GM23338 (cell line): ENCODE results near the gene INPP5A. TPM values are rescaled to one million over a fixed set of nuclear protein-coding genes. Genes with fewer than 3 reads are reported as not detected.

ENCODE experiments used
- ATAC-seq: fragments of 200-7000 bp; cut with Tn5 transposase; 3 replicates; pipeline ENCODE4 v1.9.1; 2020
- DNase-seq: peaks from one replicate; pipeline ENCODE4 v3.0.0-alpha.2; 2015; ENCODE audit warnings: low spot score
- H2AFZ ChIP-seq: fragments of 200-600 bp; sonication (generic); 2 replicates; pipeline ENCODE4 v1.8.0; 2016; ENCODE audit warnings: antibody characterized with exemption, mild to moderate bottlenecking, moderate library complexity
- H3F3A ChIP-seq: fragments of 200-600 bp; sonication (generic); replicated peaks from 2 replicates; pipeline ENCODE4 v1.8.0; 2017; ENCODE audit warnings: antibody characterized with exemption, mixed run types, low read depth
- H3K27ac ChIP-seq: fragments of 200-600 bp; sonication (generic); 2 replicates; pipeline ENCODE4 v1.6.1; 2016; ENCODE audit warnings: low read depth
- H3K27me3 ChIP-seq: fragments of 200-600 bp; sonication (generic); 2 replicates; pipeline ENCODE4 v1.8.0; 2016; ENCODE audit warnings: mild to moderate bottlenecking, mixed run types, moderate library complexity; ENCODE audit not compliant: insufficient read depth
- H3K36me3 ChIP-seq: fragments of 200-600 bp; sonication (generic); 2 replicates; pipeline ENCODE4 v1.8.0; 2016; ENCODE audit warnings: mild to moderate bottlenecking; ENCODE audit not compliant: insufficient read depth
- H3K4me1 ChIP-seq: fragments of 200-600 bp; sonication (generic); 2 replicates; pipeline ENCODE4 v1.8.0; 2016; ENCODE audit warnings: mild to moderate bottlenecking, moderate library complexity; ENCODE audit not compliant: insufficient read depth
- H3K4me2 ChIP-seq: fragments of 200-600 bp; sonication (generic); 2 replicates; pipeline ENCODE4 v1.7.1; 2017; ENCODE audit warnings: mixed run types
- H3K4me3 ChIP-seq: fragments of 200-600 bp; sonication (generic); 2 replicates; pipeline ENCODE4 v1.6.1; 2016; ENCODE audit warnings: mixed run types
- H3K79me2 ChIP-seq: fragments of 200-600 bp; sonication (generic); replicated peaks from 2 replicates; pipeline ENCODE4 v1.8.0; 2017; ENCODE audit warnings: mild to moderate bottlenecking; ENCODE audit not compliant: insufficient read depth
- H3K9me2 ChIP-seq: fragments of 200-600 bp; sonication (generic); 2 replicates; pipeline ENCODE4 v1.8.0; 2017; ENCODE audit not compliant: insufficient read depth
- H4K20me1 ChIP-seq: fragments of 200-600 bp; sonication (generic); replicated peaks from 2 replicates; pipeline ENCODE4 v1.8.0; 2017; ENCODE audit warnings: mild to moderate bottlenecking; ENCODE audit not compliant: insufficient read depth
- H3K27ac Mint-ChIP-seq: 2 replicates; pipeline ENCODE4 v1.8.0; 2020; ENCODE audit warnings: inconsistent platforms, mild to moderate bottlenecking, moderate library complexity, mixed read lengths
- H3K27me3 Mint-ChIP-seq: 3 replicates; pipeline ENCODE4 v1.8.0; 2022; ENCODE audit warnings: low read depth, mild to moderate bottlenecking, moderate library complexity, mixed read lengths, inconsistent platforms; ENCODE audit not compliant: insufficient read depth, poor library complexity
- H3K36me3 Mint-ChIP-seq: 3 replicates; pipeline ENCODE4 v1.8.0; 2021; ENCODE audit warnings: low read depth, mild to moderate bottlenecking, inconsistent platforms, moderate library complexity, mixed read lengths
- H3K4me1 Mint-ChIP-seq: 3 replicates; pipeline ENCODE4 v1.8.0; 2020; ENCODE audit warnings: mild to moderate bottlenecking, inconsistent platforms, mixed read lengths
- H3K4me3 Mint-ChIP-seq: 3 replicates; pipeline ENCODE4 v1.8.0; 2021; ENCODE audit warnings: moderate library complexity, mild to moderate bottlenecking, inconsistent platforms, mixed read lengths
- H3K9me3 Mint-ChIP-seq: 3 replicates; pipeline ENCODE4 v1.8.0; 2020; ENCODE audit warnings: moderate library complexity, mild to moderate bottlenecking, inconsistent platforms, mixed read lengths
- CREB1 ChIP-seq: fragments of 250-450 bp; sonication (Bioruptor Pico); IDR thresholded peaks from 2 replicates; pipeline ENCODE4 v1.5.0; 2020; ENCODE audit warnings: low read depth, mild to moderate bottlenecking, moderate library complexity
- POLR2AphosphoS5 ChIP-seq: IDR thresholded peaks from 2 replicates; pipeline ENCODE4 v1.6.1; 2016; ENCODE audit warnings: antibody characterized with exemption, low read depth
- STAT1 ChIP-seq: IDR thresholded peaks from one replicate; pipeline ENCODE4 v1.6.1; 2016; ENCODE audit warnings: antibody characterized with exemption; ENCODE audit not compliant: unreplicated experiment
- ZNF114 ChIP-seq: fragments of 250-450 bp; sonication (Bioruptor Pico); IDR thresholded peaks from 2 replicates; pipeline ENCODE4 v1.5.0; 2020; ENCODE audit warnings: mild to moderate bottlenecking, moderate library complexity
- ZNF331 ChIP-seq: fragments of 250-450 bp; sonication (Bioruptor Pico); IDR thresholded peaks from 2 replicates; pipeline ENCODE4 v1.5.0; 2020; ENCODE audit warnings: low read depth, mild to moderate bottlenecking, moderate library complexity
- ZNF462 ChIP-seq: fragments of 250-450 bp; sonication (Bioruptor Pico); IDR thresholded peaks from 2 replicates; pipeline ENCODE4 v1.5.0; 2020; ENCODE audit warnings: mild to moderate bottlenecking, moderate library complexity
- polyA plus RNA-seq: library from polyadenylated mRNA; unstranded; fragments of >200 nt; fragmentation: Nextera tagmentation; extraction: Ambion mirVana; gene quantifications from 2 replicates; pipeline ENCODE4 v1.2.1, GENCODE V29; 2016
- total RNA-seq: library from RNA; depleted of rRNA; stranded (reverse); fragments of >200 nt; shearing (Covaris generic); gene quantifications from 2 replicates; pipeline ENCODE4 v1.2.3, GENCODE V29; 2014

INPP5A gene
- total and polyA plus RNA-seq, 2 experiments from 2014 or later, result 5.9 to 40.6 TPM

- TF ChIP-seq ZNF331 (CRISPR knock-in tag) (no peak), STAT1 (no peak), ZNF462 (CRISPR knock-in tag) (no peak), POLR2AphosphoS5 (no peak)
Measured at GRCh38 chr10:132640326-132641125, 102.9 kb downstream of the INPP5A start (continued).

- H3K4me2 ChIP-seq, result no peak overlapping the region
- peaks cover 6% of the 10 kb centered on the region for H4K20me1 ChIP-seq
- peaks cover 7% of the 10 kb centered on the region for H3K27me3 Mint-ChIP-seq
- no peaks in the 10 kb centered on the region for H3K36me3 Mint-ChIP-seq
- H3K4me1 ChIP-seq, result no peaks in the 10 kb centered on the region
- H3K9me2 ChIP-seq, result no peaks in the 10 kb centered on the region
- no peaks in the 10 kb centered on the region for H3K27me3 ChIP-seq
- H3K9me3 Mint-ChIP-seq, result peaks cover 6% of the 10 kb centered on the region
- no peak overlapping the region for H3K4me3 Mint-ChIP-seq
- peaks cover 5% of the 10 kb centered on the region; the same call in 2 of the 3 replicates for H3K4me1 Mint-ChIP-seq
- ATAC-seq (no peak), DNase-seq (no peak)
- no peaks in the 10 kb centered on the region for H3F3A ChIP-seq
- H2AFZ ChIP-seq, result no peak overlapping the region
- peaks cover 18% of the 10 kb centered on the region for H3K79me2 ChIP-seq
- no peak overlapping the region for H3K4me3 ChIP-seq
- H3K27ac ChIP-seq, result no peak overlapping the region
- H3K36me3 ChIP-seq, result no peaks in the 10 kb centered on the region
- H3K27ac Mint-ChIP-seq, result no peak overlapping the region
- TF ChIP-seq ZNF114 (CRISPR knock-in tag) (no peak), CREB1 (CRISPR knock-in tag) (no peak), ZNF462 (CRISPR knock-in tag) (no peak)
Measured at GRCh38 chr10:132641401-132641800, 103.8 kb downstream of the INPP5A start.
